Astrocyte (in vitro differentiated cells and primary cell): ENCODE results near the gene MATN1. TPM values are rescaled to one million over a fixed set of nuclear protein-coding genes. Genes with fewer than 3 reads are reported as not detected.

ENCODE experiments used
- DNase-seq: peaks from one replicate; pipeline ENCODE4 v3.0.0-alpha.2; 2010; ENCODE audit warnings: low read depth
- FAIRE-seq: peaks from 2 replicates; lab custom pipeline; 2011; peaks lifted over from hg19 to GRCh38; lab: Jason Lieb, UNC
- H2AFZ ChIP-seq: 2 replicates; pipeline ENCODE4 v1.6.0; 2012; ENCODE audit warnings: low read depth, low read length, inconsistent platforms
- H3K27ac ChIP-seq: 2 replicates; pipeline ENCODE4 v1.5.1; 2011; ENCODE audit warnings: low read depth, low read length, inconsistent platforms
- H3K27me3 ChIP-seq: 2 replicates; pipeline ENCODE4 v1.6.0; 2011; ENCODE audit warnings: low read length, inconsistent platforms; ENCODE audit not compliant: insufficient read depth
- H3K36me3 ChIP-seq: 2 replicates; pipeline ENCODE4 v1.5.1; 2011; ENCODE audit warnings: low read length, inconsistent platforms; ENCODE audit not compliant: insufficient read depth
- H3K4me1 ChIP-seq: 2 replicates; pipeline ENCODE4 v1.5.1; 2011; ENCODE audit warnings: low read length, inconsistent platforms; ENCODE audit not compliant: insufficient read depth
- H3K4me2 ChIP-seq: 2 replicates; pipeline ENCODE4 v1.6.0; 2012; ENCODE audit warnings: low read length, inconsistent platforms
- H3K4me3 ChIP-seq: 2 replicates; pipeline ENCODE4 v1.5.1; 2011; ENCODE audit warnings: low read depth, mild to moderate bottlenecking, low read length, inconsistent platforms; ENCODE audit not compliant: insufficient read depth
- H3K79me2 ChIP-seq: 2 replicates; pipeline ENCODE4 v1.6.0; 2012; ENCODE audit warnings: mild to moderate bottlenecking, low read length, inconsistent platforms; ENCODE audit not compliant: insufficient read depth
- H3K9ac ChIP-seq: 2 replicates; pipeline ENCODE4 v1.6.0; 2012; ENCODE audit warnings: mild to moderate bottlenecking, low read length, inconsistent platforms
- H3K9me3 ChIP-seq: 2 replicates; pipeline ENCODE4 v1.5.1; 2012; ENCODE audit warnings: low read depth, mild to moderate bottlenecking, low read length, inconsistent platforms; ENCODE audit not compliant: insufficient read depth
- H4K20me1 ChIP-seq: 2 replicates; pipeline ENCODE4 v1.6.0; 2012; ENCODE audit warnings: low read length, inconsistent platforms; ENCODE audit not compliant: insufficient read depth
- H3K27ac Mint-ChIP-seq: one replicate; pipeline ENCODE4 v1.8.0; 2021; ENCODE audit warnings: mild to moderate bottlenecking, mixed read lengths; ENCODE audit not compliant: unreplicated experiment
- H3K27me3 Mint-ChIP-seq: one replicate; pipeline ENCODE4 v1.8.0; 2021; ENCODE audit warnings: low read depth, mixed read lengths; ENCODE audit not compliant: unreplicated experiment
- H3K36me3 Mint-ChIP-seq: one replicate; pipeline ENCODE4 v1.8.0; 2021; ENCODE audit warnings: low read depth, mixed read lengths; ENCODE audit not compliant: unreplicated experiment
- H3K4me1 Mint-ChIP-seq: one replicate; pipeline ENCODE4 v1.8.0; 2021; ENCODE audit warnings: low read depth, mixed read lengths; ENCODE audit not compliant: unreplicated experiment
- H3K4me3 Mint-ChIP-seq: one replicate; pipeline ENCODE4 v1.8.0; 2021; ENCODE audit warnings: mild to moderate bottlenecking, moderate library complexity, mixed read lengths; ENCODE audit not compliant: unreplicated experiment
- H3K9me3 Mint-ChIP-seq: one replicate; pipeline ENCODE4 v1.8.0; 2021; ENCODE audit warnings: mild to moderate bottlenecking, mixed read lengths; ENCODE audit not compliant: unreplicated experiment
- CTCF ChIP-seq: IDR thresholded peaks from 2 replicates; pipeline ENCODE4 v1.5.1; 2011; ENCODE audit warnings: low read depth, mild to moderate bottlenecking, inconsistent platforms, low read length, moderate library complexity; ENCODE audit not compliant: insufficient read depth
- EZH2 ChIP-seq: IDR thresholded peaks from 2 replicates; pipeline ENCODE4 v1.6.1; 2012; ENCODE audit warnings: mild to moderate bottlenecking, low read length, inconsistent platforms; ENCODE audit not compliant: insufficient read depth
- total RNA-seq: library from RNA; stranded (reverse); gene quantifications from 2 replicates; pipeline ENCODE4 v1.2.1, GENCODE V29; 2021

The MATN1 gene
- total RNA-seq, 1 donor from 2014 or later = 0.32 TPM

- Mint-ChIP-seq H3K4me1 (no peaks in the 10 kb centered on the region), H3K27ac (no peak overlapping the region), H3K27me3 (peaks cover 21% of the 10 kb centered on the region), H3K36me3 (peaks cover 1% of the 10 kb centered on the region), H3K9me3 (peaks cover 7% of the 10 kb centered on the region), H3K4me3 (no peak overlapping the region)
- FAIRE-seq = no peak
- Histone ChIP-seq H3K36me3 (no peaks in the 10 kb centered on the region), H3K27me3 (peaks cover 12% of the 10 kb centered on the region), H3K4me3 (no peak overlapping the region), H3K9ac (no peak overlapping the region), H3K4me2 (no peak overlapping the region), H4K20me1 (no peaks in the 10 kb centered on the region), H3K79me2 (no peaks in the 10 kb centered on the region), H3K4me1 (no peaks in the 10 kb centered on the region), H2AFZ (no peak overlapping the region), H3K9me3 (peaks cover 7% of the 10 kb centered on the region), H3K27ac (no peak overlapping the region)
- TF ChIP-seq EZH2 = no peak
- no peak for DNase-seq
These were observed 45.2 kb downstream of the MATN1 start for GRCh38 chr1:30678209-30678608.

- H3K27me3 ChIP-seq = peaks cover 5% of the 10 kb centered on the region
- TF ChIP-seq CTCF (no peak), EZH2 (no peak)
- Mint-ChIP-seq H3K4me3 (no peak overlapping the region), H3K4me1 (no peaks in the 10 kb centered on the region), H3K36me3 (peaks cover 1% of the 10 kb centered on the region), H3K9me3 (peaks cover 7% of the 10 kb centered on the region), H3K27me3 (peaks cover 17% of the 10 kb centered on the region), H3K27ac (no peak overlapping the region)
- no peaks in the 10 kb centered on the region for H4K20me1 ChIP-seq
- no peak overlapping the region for H3K27ac ChIP-seq
- H3K4me1 ChIP-seq = no peaks in the 10 kb centered on the region
- DNase-seq (no peak), FAIRE-seq (no peak)
- no peak overlapping the region for H2AFZ ChIP-seq
- H3K9me3 ChIP-seq = peaks cover 7% of the 10 kb centered on the region
- no peak overlapping the region for H3K4me2 ChIP-seq
- H3K79me2 ChIP-seq = no peaks in the 10 kb centered on the region
- H3K9ac ChIP-seq = no peak overlapping the region
- no peaks in the 10 kb centered on the region for H3K36me3 ChIP-seq
- no peak overlapping the region for H3K4me3 ChIP-seq
These were observed 45.9 kb downstream of the MATN1 start for GRCh38 chr1:30677471-30677870.

- TF ChIP-seq EZH2 (no peak), CTCF (no peak)
- Mint-ChIP-seq H3K36me3 (peaks cover 1% of the 10 kb centered on the region), H3K27me3 (peaks cover 9% of the 10 kb centered on the region), H3K9me3 (peaks cover 7% of the 10 kb centered on the region), H3K4me3 (no peak overlapping the region), H3K27ac (no peak overlapping the region), H3K4me1 (no peaks in the 10 kb centered on the region)
- no peak for DNase-seq
- H4K20me1 ChIP-seq = no peaks in the 10 kb centered on the region
- no peak overlapping the region for H2AFZ ChIP-seq
- no peak overlapping the region for H3K4me3 ChIP-seq
- H3K4me1 ChIP-seq = no peaks in the 10 kb centered on the region
- no peaks in the 10 kb centered on the region for H3K36me3 ChIP-seq
- H3K4me2 ChIP-seq = no peak overlapping the region
- no peaks in the 10 kb centered on the region for H3K27me3 ChIP-seq
- no peak overlapping the region for H3K27ac ChIP-seq
- peak; percentile 62 for FAIRE-seq
- H3K79me2 ChIP-seq = no peaks in the 10 kb centered on the region
- peaks cover 7% of the 10 kb centered on the region for H3K9me3 ChIP-seq
- H3K9ac ChIP-seq = no peak overlapping the region
These were observed 47.6 kb downstream of the MATN1 start for GRCh38 chr1:30675761-30676160.
